ENCODE data around the gene ATAD3B. TPM values are rescaled to one million over a fixed set of nuclear protein-coding genes. Genes with fewer than 3 reads are reported as not detected.

The ATAD3B gene
- total RNA-seq, 1 experiment from 2014 or later = 36.3 TPM

DNA sequence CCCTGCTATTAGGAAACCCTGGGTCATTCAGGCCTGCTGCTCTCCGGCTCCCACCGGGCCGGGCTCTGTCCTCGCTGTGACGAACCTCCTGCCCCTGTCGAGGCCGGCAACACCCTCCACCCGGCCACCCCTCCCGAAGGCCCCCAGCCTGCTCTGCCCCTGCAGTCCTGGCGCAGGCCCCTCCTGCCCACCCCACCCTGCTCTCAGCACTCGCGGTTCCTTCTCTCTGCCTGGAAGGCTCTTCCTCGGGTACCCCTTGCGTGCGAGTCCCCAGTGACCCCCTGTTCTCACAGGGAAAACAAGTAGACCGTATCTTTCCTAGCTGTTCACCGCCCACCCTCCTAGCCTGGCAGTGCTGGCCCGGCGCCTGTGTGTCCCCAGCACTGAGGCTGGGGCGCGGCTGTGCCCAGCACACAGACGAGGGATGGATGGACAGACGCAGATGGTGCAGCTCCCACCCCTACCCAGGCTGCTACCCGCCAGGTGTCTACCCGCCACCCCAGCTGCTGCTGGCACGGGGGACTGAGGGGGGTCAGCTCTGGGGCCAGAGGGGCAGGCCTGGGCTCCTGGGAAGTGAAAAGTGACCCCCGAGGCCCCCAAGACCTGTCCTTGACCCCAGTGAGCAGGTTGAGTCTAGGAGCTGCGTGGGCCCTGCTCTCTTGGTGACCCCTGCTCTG lies 39.2 kb upstream of the ATAD3B start:
- in situ Hi-C loops (cut with HindIII; ENCODE audit: low pct_unique_long_range_greater_than_20kb, low sequenced_read_pairs) = no loop called here
- no peak for DNase-seq (ENCODE audit: low read depth, low spot score)

DNA sequence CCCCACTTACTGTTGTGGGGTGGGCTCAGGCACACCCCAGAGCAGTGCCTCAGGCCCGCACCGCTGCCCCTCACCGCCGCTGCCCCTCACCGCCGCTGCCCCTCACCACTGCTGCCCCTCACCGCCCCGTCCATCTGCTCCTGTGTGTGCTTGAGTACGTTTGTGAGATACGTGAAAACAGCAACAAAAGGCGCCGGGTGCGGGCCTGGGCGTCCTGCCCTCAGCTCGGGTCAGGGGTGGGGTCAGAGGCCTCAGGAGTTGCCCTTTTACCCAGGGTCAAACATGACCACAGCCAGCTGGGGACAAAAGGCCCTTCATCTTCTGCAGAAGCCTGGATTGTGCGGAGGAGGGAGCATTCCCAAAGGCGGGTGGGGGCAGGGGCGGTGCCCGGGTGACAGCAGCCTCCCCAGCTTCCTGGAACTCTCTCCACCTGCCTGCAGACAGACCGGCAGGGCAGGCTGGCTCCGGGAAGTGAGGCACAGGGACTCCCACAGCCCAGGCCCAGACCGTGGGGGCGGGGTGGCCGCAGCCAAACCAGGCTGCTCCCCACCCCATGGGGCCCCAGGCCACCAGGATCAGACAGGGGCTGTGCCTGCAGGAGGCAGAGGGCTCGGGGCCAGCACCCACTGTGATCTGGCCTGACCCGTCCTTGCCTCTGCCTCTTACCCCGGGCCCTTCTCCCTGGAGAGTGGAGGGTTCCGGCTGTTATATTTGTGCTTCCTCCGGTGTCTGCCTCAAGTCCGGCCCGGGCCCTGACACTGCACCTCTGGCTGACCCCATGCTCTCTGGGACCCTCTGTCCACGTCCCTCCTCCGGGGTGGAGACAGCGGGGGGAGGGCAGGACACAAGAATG lies 38.4 kb upstream of the ATAD3B start:
- in situ Hi-C loops (cut with HindIII; ENCODE audit: low pct_unique_long_range_greater_than_20kb, low sequenced_read_pairs) = no loop called here
- DNase-seq (ENCODE audit: low read depth, low spot score) = peak; percentile 43

DNA sequence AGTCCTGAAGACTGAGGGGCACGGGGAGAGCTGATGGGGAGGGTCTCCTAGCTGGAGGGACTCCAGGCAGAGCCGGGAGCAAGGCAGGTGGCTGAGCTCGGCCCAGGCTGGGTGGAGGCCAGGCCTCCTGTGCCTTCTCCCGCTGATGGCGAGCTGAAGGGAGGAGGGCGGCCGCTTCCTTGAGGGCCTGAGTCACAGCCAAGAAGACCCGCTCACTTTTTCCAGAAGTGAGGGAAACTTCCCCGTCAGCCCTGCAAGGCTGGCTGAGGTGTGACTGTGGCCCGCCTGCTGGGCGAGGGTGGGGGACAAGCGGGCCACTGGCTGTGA lies 37.8 kb upstream of the ATAD3B start:
- DNase-seq (ENCODE audit: low read depth, low spot score) = no peak
- in situ Hi-C loops (cut with HindIII; ENCODE audit: low pct_unique_long_range_greater_than_20kb, low sequenced_read_pairs) = no loop called here

- DNase-seq (ENCODE audit: low read depth, low spot score) = no peak
- in situ Hi-C loops (cut with HindIII; ENCODE audit: low pct_unique_long_range_greater_than_20kb, low sequenced_read_pairs) = no loop called here
Observed at GRCh38 chr1:1434131-1434823, 37.3 kb upstream of the ATAD3B start.

DNA sequence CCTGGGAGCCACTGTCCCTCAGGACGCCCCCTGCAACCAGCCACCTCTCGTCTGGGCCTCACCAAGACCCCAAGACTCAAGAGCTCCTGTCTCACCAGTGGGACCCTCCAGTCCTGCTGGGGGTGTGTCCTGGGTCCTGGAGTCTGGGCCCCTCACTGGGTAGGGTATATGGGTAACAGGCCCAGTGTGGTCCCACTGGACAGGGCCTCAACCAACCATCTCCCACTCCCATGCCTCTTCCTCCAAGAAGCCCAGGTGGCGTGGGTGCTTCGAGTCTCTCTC lies 36.8 kb upstream of the ATAD3B start:
- in situ Hi-C loops (cut with HindIII; ENCODE audit: low pct_unique_long_range_greater_than_20kb, low sequenced_read_pairs) = no loop called here
- DNase-seq (ENCODE audit: low read depth, low spot score) = no peak

GRCh38 chr1:1435106-1435903 lies 36.3 kb upstream of the ATAD3B start, which contains the start of gene VWA1:
Gene VWA1 (plus strand): TSS chr1:1435690. CDS start chr1:1435749, 59 bp downstream.
- DNase-seq (ENCODE audit: low read depth, low spot score) = peak; percentile 32
- in situ Hi-C loops (cut with HindIII; ENCODE audit: low pct_unique_long_range_greater_than_20kb, low sequenced_read_pairs) = no loop called here

GRCh38 chr1:1435911-1436629 lies 35.5 kb upstream of the ATAD3B start:
- no peak for DNase-seq (ENCODE audit: low read depth, low spot score)
- in situ Hi-C loops (cut with HindIII; ENCODE audit: low pct_unique_long_range_greater_than_20kb, low sequenced_read_pairs) = no loop called here

- DNase-seq (ENCODE audit: low read depth, low spot score) = no peak
- in situ Hi-C loops (cut with HindIII; ENCODE audit: low pct_unique_long_range_greater_than_20kb, low sequenced_read_pairs) = no loop called here
Observed at GRCh38 chr1:1436630-1437032, 34.9 kb upstream of the ATAD3B start.

- no peak for DNase-seq (ENCODE audit: low read depth, low spot score)
- in situ Hi-C loops (cut with HindIII; ENCODE audit: low pct_unique_long_range_greater_than_20kb, low sequenced_read_pairs) = no loop called here
Observed at GRCh38 chr1:1437033-1437903, 34.3 kb upstream of the ATAD3B start.

DNA sequence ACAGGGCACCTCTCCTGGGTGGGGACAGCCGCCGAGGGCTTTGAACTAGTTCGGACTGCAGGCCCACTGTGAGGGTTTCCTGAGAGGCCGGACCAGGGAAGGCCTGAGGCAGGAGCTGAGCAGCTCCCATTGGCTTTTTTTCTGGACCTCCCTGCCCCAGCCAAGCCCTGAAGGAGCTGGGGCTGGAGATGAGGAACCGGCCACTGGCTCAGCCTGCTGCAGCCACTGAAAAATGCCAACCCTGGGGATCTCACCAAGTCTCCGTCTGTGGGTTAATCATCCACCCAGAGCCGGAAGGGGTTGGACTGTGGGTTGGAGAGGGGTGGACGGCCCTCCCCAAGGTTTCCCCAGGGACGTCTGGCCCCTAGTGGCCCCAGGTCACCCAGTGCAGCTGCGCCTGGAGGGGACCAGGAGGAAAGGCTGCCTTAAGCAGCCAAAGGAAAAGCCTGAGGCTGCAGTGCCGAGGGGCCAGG lies 33.6 kb upstream of the ATAD3B start:
- DNase-seq (ENCODE audit: low read depth, low spot score) = no peak
- in situ Hi-C loops (cut with HindIII; ENCODE audit: low pct_unique_long_range_greater_than_20kb, low sequenced_read_pairs) = no loop called here

DNA sequence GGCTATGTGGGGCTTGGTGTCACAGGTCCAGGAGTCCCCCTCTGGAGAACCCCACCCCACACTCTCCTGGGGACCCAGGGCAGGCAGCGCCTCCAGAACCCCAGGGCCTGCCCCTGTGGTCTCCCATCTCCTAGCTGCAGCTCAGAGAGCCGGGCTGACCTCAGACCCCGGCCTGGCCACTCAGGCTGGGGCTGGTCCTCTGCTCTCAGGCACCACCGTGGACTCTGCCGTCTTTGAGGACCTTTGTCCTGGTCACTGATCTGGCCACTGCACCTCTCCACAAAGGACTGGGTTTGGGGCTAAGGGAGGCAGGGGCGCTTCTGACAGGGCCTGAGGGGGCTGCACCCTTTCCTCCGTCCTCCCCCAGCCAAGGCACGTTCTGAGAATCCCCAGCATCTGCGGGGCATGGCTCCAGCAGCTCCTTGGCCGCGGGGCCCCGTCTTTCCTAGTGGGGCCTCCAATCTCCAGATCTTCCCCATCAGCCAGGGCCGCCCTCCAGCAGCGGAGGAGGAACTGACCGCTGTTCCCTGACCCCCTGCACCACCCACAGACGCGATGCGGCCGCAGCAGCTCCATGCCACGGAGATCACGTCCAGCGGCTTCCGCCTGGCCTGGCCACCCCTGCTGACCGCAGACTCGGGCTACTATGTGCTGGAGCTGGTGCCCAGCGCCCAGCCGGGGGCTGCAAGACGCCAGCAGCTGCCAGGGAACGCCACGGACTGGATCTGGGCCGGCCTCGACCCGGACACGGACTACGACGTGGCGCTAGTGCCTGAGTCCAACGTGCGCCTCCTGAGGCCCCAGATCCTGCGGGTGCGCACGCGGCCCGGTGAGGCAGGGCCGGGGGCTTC lies 32.8 kb upstream of the ATAD3B start:
- DNase-seq (ENCODE audit: low read depth, low spot score) = no peak
- in situ Hi-C loops (cut with HindIII; ENCODE audit: low pct_unique_long_range_greater_than_20kb, low sequenced_read_pairs) = no loop called here

DNA sequence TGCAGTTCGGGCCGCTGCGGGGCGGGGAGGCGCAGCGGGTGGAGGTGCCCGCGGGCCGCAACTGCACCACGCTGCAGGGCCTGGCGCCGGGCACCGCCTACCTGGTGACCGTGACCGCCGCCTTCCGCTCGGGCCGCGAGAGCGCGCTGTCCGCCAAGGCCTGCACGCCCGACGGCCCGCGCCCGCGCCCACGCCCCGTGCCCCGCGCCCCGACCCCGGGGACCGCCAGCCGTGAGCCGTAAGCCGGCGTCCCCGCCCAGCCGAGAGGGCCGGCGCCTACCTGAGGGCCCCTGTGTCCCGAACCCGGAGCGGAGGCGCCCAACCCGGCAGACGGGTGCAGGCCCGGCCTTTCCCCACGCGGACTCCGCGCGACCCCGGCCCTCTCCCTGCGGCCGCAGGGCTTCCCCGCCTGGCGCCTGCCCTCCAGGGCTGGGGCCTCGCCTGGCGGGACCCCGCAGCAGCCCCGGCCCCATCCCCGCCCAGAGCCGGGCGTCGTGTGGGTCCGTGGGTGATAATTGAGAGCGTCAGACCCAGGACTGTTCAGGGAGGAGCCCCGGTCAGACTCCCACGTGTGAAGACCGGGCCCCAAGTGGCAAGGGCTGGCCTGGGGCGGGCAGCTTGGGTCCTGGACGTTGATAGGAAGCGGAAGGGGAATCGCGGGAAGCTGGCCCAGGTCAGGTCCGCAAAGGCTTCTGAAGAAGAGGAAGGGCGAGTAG lies 31.9 kb upstream of the ATAD3B start:
- DNase-seq (ENCODE audit: low read depth, low spot score) = no peak
- in situ Hi-C loops (cut with HindIII; ENCODE audit: low pct_unique_long_range_greater_than_20kb, low sequenced_read_pairs) = no loop called here

DNA sequence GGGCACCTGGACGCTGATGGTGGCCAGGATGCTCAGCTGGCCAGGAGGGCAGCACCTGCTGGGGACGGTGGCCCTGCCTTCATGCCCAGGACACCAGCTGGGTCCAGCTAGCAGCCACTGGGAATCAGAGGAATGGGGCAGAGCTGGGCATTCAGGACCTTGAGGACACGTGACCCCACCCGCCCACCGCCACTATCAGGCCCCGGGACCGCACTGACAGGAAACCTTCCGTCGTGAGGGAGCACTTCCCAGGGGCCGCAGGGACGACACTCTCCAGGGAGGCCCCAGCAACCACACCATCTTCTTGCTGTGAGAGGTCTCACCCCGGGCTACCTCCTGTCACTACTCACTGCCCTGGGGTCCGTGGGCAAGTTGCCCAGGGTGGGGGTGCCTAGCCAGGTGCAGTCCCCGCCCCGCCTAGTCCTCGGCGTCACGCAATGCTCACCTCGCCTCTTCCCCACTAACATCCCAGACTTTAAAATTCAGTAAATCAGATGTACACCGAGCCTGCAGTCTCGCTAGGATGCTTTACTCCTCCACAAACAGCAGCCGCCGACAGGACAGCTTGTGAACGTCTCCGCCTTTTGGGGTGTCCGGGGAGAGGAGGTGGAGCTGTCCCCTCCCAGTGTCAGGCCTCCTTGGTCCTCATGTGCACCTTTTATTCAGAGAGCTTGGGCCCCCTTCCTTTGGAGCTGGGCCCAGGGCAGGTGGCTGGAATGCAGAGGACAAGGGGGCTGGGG lies 31.1 kb upstream of the ATAD3B start:
- no peak for DNase-seq (ENCODE audit: low read depth, low spot score)
- in situ Hi-C loops (cut with HindIII; ENCODE audit: low pct_unique_long_range_greater_than_20kb, low sequenced_read_pairs) = no loop called here

- in situ Hi-C loops (cut with HindIII; ENCODE audit: low pct_unique_long_range_greater_than_20kb, low sequenced_read_pairs) = no loop called here
- peak; percentile 59 for DNase-seq (ENCODE audit: low read depth, low spot score)
Observed at GRCh38 chr1:1441002-1441888, 30.3 kb upstream of the ATAD3B start.
